ENCODE data around the gene ZDHHC4.

Gene ZDHHC4

DNA sequence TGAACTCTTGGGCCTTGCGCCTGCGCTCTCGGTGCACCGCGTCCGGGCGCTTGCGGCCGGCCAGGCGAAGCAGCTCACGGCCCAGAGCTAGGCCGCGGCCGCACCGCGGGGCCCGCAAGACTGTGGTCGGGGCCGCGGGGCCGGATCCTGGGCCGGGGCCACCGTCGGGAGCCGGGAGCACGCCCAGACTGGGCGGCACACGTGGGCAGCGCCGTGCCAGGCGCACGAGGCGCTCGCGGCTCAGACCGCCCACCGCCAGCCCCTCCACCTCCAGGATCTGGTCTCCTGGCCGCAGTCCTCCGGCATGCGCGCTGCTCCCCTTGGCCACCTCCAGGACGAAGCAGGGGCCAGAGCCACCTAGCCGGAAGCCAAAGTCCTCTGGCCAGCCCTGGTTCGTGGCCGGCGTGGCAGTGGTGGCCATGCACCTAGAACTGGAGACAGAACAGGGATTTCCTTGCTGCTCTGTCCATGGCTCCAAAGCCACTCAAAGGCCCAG, 26.2 kb upstream of the ZDHHC4 start, which contains the start of gene GRID2IP:
GRID2IP (minus strand) TSS at position 446 of the 496 bp plus-strand sequence; CDS start at position 421, 25 bp downstream.
- no peak for DNase-seq (ENCODE audit: low read depth)
- TF ChIP-seq, protein P1, sequence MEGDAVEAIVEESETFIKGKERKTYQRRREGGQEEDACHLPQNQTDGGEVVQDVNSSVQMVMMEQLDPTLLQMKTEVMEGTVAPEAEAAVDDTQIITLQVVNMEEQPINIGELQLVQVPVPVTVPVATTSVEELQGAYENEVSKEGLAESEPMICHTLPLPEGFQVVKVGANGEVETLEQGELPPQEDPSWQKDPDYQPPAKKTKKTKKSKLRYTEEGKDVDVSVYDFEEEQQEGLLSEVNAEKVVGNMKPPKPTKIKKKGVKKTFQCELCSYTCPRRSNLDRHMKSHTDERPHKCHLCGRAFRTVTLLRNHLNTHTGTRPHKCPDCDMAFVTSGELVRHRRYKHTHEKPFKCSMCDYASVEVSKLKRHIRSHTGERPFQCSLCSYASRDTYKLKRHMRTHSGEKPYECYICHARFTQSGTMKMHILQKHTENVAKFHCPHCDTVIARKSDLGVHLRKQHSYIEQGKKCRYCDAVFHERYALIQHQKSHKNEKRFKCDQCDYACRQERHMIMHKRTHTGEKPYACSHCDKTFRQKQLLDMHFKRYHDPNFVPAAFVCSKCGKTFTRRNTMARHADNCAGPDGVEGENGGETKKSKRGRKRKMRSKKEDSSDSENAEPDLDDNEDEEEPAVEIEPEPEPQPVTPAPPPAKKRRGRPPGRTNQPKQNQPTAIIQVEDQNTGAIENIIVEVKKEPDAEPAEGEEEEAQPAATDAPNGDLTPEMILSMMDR (IDR thresholded peaks at IDR 0.05; ENCODE audit: insufficient read depth, low read depth, low read length, missing control alignments): no peak
- H3K4me3 ChIP-seq (ENCODE audit: low read length): no peak within 1 kb of the TSS

DNA sequence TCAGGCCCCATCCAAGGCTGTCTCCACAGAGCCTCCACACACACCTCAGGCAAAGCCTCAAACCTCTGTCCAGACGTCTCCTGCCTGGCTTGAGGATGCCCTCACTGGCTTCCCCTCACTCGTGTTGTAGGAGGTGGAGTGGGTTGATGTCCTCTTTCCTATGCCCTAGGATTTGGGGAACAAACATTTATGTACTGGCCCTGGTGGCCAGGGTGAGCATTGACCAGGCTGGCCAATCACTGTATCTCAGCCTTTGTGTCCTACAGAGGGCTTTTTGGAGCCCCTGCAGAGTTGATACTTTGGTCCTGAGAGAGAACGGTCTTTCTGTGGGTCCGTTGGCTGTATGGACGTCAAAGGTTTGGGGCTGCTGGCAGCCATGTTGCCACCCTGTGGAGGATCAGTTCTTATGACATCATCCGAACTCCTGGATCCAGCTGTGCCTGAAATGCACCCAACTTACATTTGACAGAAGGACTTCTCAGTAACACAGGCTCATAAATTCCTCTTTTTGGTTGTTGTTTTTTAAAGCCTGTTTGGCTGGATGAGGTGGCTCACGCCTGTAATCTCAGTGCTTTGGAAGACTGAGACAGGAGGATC, 23.7 kb upstream of the ZDHHC4 start:
- TF ChIP-seq, protein P1 (IDR thresholded peaks at IDR 0.05; ENCODE audit: insufficient read depth, low read depth, low read length, missing control alignments): no peak
- no peak for DNase-seq (ENCODE audit: low read depth)
- H3K4me3 ChIP-seq (ENCODE audit: low read length): no peak overlapping the region

DNA sequence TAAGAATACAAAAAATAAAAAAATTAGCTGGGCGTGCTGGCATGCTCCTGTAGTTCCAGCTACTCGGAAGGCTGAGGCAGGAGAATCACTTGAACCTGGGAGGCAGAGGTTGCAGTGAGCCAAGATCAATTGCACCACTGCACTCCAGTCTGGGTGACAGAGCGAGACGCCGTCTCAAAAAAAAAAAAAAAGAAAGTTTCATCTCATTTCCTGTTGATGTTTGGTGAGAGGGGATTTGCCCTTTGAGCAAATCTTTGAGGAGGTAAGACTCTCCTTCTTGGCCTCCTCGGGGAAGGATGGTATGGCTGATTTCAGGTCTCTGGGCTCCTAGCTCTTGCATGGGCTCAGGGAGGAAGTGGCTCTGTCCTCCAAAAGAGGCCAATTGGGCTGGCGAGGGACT, 22.4 kb upstream of the ZDHHC4 start:
- TF ChIP-seq, protein P1 (IDR thresholded peaks at IDR 0.05; ENCODE audit: insufficient read depth, low read depth, low read length, missing control alignments): no peak
- no peak for DNase-seq (ENCODE audit: low read depth)
- no peak overlapping the region for H3K4me3 ChIP-seq (ENCODE audit: low read length)

DNA sequence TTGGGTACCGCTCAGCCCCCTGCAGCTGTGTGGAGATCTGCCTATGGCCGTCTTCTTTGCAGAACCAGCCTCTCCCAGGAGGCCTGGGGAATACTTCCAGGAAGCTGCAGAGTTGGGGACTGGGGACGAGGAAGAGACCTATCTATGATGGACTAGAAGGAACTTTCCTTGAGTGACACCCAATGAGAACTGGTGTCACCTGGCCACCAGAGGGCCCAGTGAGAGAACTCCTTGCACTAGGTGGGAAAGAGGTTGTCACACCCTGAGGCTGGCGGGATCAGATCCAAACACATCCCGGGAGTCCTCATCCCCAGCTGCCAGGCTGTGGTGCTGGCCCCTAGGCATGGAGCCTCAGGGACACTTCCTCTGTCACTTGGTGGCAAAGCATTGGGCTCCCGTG, 21.1 kb upstream of the ZDHHC4 start:
- H3K4me3 ChIP-seq (ENCODE audit: low read length): no peak overlapping the region
- TF ChIP-seq, protein P1 (IDR thresholded peaks at IDR 0.05; ENCODE audit: insufficient read depth, low read depth, low read length, missing control alignments): peak; percentile 37
- DNase-seq (ENCODE audit: low read depth): no peak

DNA sequence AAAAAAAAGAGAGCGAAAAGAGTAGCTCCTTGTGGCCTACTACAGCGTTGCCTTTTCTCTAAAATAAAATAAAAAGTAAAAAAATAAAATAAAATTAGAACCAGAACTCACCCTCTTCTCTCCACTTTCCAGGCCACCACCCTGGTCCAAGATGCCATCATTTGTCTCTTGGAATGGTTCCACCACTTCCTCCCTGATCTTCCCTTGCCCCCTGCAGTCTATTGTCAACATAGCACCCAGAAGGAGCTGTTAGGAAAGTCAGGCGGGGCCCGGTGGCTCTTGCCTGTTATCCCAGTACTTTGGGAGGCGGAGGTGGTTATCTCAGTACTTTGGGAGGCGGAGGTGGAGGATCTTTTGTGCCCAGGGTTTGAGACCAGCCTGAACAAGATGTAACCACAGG, 18.4 kb upstream of the ZDHHC4 start:
- DNase-seq (ENCODE audit: low read depth): peak; percentile 51
- TF ChIP-seq, protein P1 (IDR thresholded peaks at IDR 0.05; ENCODE audit: insufficient read depth, low read depth, low read length, missing control alignments): peak; percentile 53
- H3K4me3 ChIP-seq (ENCODE audit: low read length): no peak overlapping the region

DNA sequence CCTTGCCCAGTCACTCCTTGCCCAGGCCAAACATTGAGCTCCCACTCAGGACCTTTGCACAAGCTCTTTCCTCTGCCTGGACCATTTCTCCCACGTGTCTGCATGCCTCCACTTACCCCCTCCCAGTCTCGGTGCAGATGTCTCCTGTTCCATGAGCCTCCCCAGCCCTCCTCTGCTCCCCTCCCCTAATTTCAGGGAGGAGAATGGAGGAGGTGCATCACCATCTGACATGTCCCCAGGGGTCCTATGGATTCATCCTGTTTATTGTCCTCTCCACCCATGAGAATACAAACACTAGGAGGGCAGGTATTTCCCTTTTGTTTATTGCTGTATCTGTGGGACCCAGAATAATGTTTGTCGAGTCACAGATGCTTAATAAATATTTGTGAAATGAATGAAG, 17.4 kb upstream of the ZDHHC4 start:
- H3K4me3 ChIP-seq (ENCODE audit: low read length): no peak overlapping the region
- DNase-seq (ENCODE audit: low read depth): no peak
- TF ChIP-seq, protein P1 (IDR thresholded peaks at IDR 0.05; ENCODE audit: insufficient read depth, low read depth, low read length, missing control alignments): no peak

DNA sequence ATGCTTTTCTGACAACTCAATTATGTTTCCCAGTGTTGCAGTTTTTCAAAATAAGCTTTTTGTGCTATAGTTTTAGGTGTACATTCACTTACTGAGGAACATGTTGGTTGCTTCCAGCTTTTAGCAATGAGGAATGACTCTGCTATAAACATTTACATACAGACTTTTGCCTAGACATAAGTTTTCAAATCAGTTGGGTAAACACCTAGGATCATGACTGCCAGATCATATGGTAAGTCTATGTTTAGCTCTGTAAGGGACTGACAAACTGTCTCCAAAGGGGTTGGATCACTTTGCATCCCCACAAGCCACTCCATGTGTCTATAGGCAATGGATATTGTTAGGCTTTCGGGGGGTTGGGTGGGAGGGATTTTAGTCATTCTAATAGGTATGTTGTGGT, 15.1 kb upstream of the ZDHHC4 start:
- H3K4me3 ChIP-seq (ENCODE audit: low read length): no peak overlapping the region
- no peak for DNase-seq (ENCODE audit: low read depth)
- TF ChIP-seq, protein P1 (IDR thresholded peaks at IDR 0.05; ENCODE audit: insufficient read depth, low read depth, low read length, missing control alignments): no peak
